GM12878 (cell line): ENCODE measurements around the gene NIPSNAP3A. TPM values are rescaled to one million over a fixed set of nuclear protein-coding genes. Genes with fewer than 3 reads are reported as not detected.

Experiments used
- ASH2L ChIP-seq: fragments of 300-600, 200-600 bp; sonication (generic); IDR thresholded peaks from 2 replicates; pipeline ENCODE4 v1.6.1; 2017; ENCODE audit warnings: low read depth, mild to moderate bottlenecking, borderline replicate concordance
- BCL11A ChIP-seq: IDR thresholded peaks from 2 replicates; pipeline ENCODE4 v1.6.1; 2011; ENCODE audit warnings: low read depth, low read length
- CHD1 ChIP-seq: IDR thresholded peaks from 2 replicates; pipeline ENCODE4 v1.6.1; 2012; ENCODE audit warnings: low read depth, low read length, improper control_type of control experiment
- HCFC1 ChIP-seq: fragments of 150-350 bp; IDR thresholded peaks from 2 replicates; pipeline ENCODE4 v1.6.1; 2014; ENCODE audit warnings: low read length
- HDAC2 ChIP-seq: fragments of 200-600 bp; sonication (generic); IDR thresholded peaks from 2 replicates; pipeline ENCODE4 v1.6.1; 2017
- IRF4 ChIP-seq: IDR thresholded peaks from 2 replicates; pipeline ENCODE4 v1.6.1; 2011; ENCODE audit warnings: low read depth, low read length
- KDM1A ChIP-seq: fragments of 200-600 bp; sonication (generic); IDR thresholded peaks from 2 replicates; pipeline ENCODE4 v1.6.1; 2016; ENCODE audit warnings: borderline replicate concordance
- MEF2B ChIP-seq: fragments of 450-650 bp; IDR thresholded peaks from 2 replicates; pipeline ENCODE4 v1.6.1; 2018; ENCODE audit warnings: mild to moderate bottlenecking, moderate library complexity; ENCODE audit not compliant: partially characterized antibody, poor library complexity, severe bottlenecking
- MXI1 ChIP-seq: fragments of 150-350 bp; IDR thresholded peaks from 2 replicates; pipeline ENCODE4 v1.6.1; 2011; ENCODE audit warnings: low read depth, mild to moderate bottlenecking, inconsistent platforms, low read length, improper control_type of control experiment
- MYB ChIP-seq: fragments of 150-350 bp; IDR thresholded peaks from 2 replicates; pipeline ENCODE4 v1.6.1; 2014; ENCODE audit warnings: mild to moderate bottlenecking, low read depth, low read length, borderline replicate concordance
- NFYA ChIP-seq: IDR thresholded peaks from 2 replicates; pipeline ENCODE4 v1.6.1; 2011; ENCODE audit warnings: low read depth, mild to moderate bottlenecking, low read length, improper control_type of control experiment, borderline replicate concordance
- NR2F1 ChIP-seq: fragments of 450-650 bp; conservative IDR thresholded peaks from 2 replicates; pipeline ENCODE4 v1.6.1; 2017; ENCODE audit warnings: mild to moderate bottlenecking
- RAD51 ChIP-seq: fragments of 450-650 bp; IDR thresholded peaks from 2 replicates; pipeline ENCODE4 v1.6.1; 2016; ENCODE audit warnings: moderate library complexity, mild to moderate bottlenecking, inconsistent platforms
- RCOR1 ChIP-seq: conservative IDR thresholded peaks from 2 replicates; pipeline ENCODE4 v1.6.1; 2012; ENCODE audit warnings: low read depth, low read length, improper control_type of control experiment
- RUNX3 ChIP-seq: IDR thresholded peaks from 2 replicates; pipeline ENCODE4 v1.6.1; 2012; ENCODE audit warnings: low read length, inconsistent platforms
- SMC3 ChIP-seq: IDR thresholded peaks from 2 replicates; pipeline ENCODE4 v1.6.1; 2011; ENCODE audit warnings: low read length, improper control_type of control experiment, borderline replicate concordance
- SREBF2 ChIP-seq: IDR thresholded peaks from 2 replicates; pipeline ENCODE4 v1.6.1; 2012; ENCODE audit warnings: mild to moderate bottlenecking, low read length
- STAT3 ChIP-seq: IDR thresholded peaks from 2 replicates; pipeline ENCODE4 v1.6.1; 2011; ENCODE audit warnings: low read depth, low read length, improper control_type of control experiment
- SUPT20H ChIP-seq: IDR thresholded peaks from 2 replicates; pipeline ENCODE4 v1.6.1; 2011; ENCODE audit warnings: low read depth, mild to moderate bottlenecking, low read length, moderate library complexity, borderline replicate concordance; ENCODE audit not compliant: control insufficient read depth
- TCF7 ChIP-seq: IDR thresholded peaks from 2 replicates; pipeline ENCODE4 v1.6.1; 2014; ENCODE audit warnings: antibody characterized with exemption, borderline replicate concordance
- YY1 ChIP-seq: IDR thresholded peaks from 2 replicates; pipeline ENCODE4 v1.6.1; 2011; ENCODE audit warnings: low read depth, mild to moderate bottlenecking, low read length
- ZBED1 ChIP-seq: IDR thresholded peaks from 2 replicates; pipeline ENCODE4 v1.6.1; 2016; ENCODE audit warnings: borderline replicate concordance
- ZZZ3 ChIP-seq: IDR thresholded peaks from 2 replicates; pipeline ENCODE4 v1.6.1; 2011; ENCODE audit warnings: low read depth; ENCODE audit not compliant: control insufficient read depth, insufficient read length
- polyA plus RNA-seq, 11 experiments: library from polyadenylated mRNA; depleted of rRNA in 4 of 11; unstranded in 6 of 11; stranded (reverse) in 5 of 11; fragments of >200 nt; fragmentation: Nextera tagmentation in 4 of 11; fragmentation: Illumina TruSeq in 1 of 11; extraction: Ambion mirVana in 4 of 11; extraction: Trizol in 1 of 11; gene quantifications; 1 replicate in 1 of 11; 2 replicates in 10 of 11; pipeline versions ENCODE4 v1.2.1 to v1.2.3, GENCODE V29; 2011 to 2016; ENCODE audit warnings: inconsistent platforms in 2 of 11, missing spikeins in 2 of 11, low read depth in 1 of 11
- total RNA-seq, 4 experiments: library from RNA; depleted of rRNA in 3 of 4; stranded (reverse); fragments of >200 nt in 3 of 4; fragmentation: Illumina TruSeq in 1 of 4; extraction: Trizol in 1 of 4; gene quantifications; 2 replicates each; pipeline versions ENCODE4 v1.2.1 to v1.2.3, GENCODE V29; 2013 to 2021
- TF ChIP-seq, protein P1 (sequence below): IDR thresholded peaks from 2 replicates; pipeline ENCODE4 v1.6.1; 2012; ENCODE audit warnings: improper control_type of control experiment, low read depth, low read length; ENCODE audit not compliant: insufficient replicate concordance
- TF ChIP-seq, protein P2 (sequence below): IDR thresholded peaks from 2 replicates; pipeline ENCODE4 v1.6.1; 2012; ENCODE audit warnings: low read depth, low read length, improper control_type of control experiment

The NIPSNAP3A gene
- total and polyA plus RNA-seq, 10 of the 15 experiments (the other 5 are each of a cell fraction or from before 2014, with no cell fraction given) = 19.1 to 87.2 (median 34.0) TPM

DNA sequence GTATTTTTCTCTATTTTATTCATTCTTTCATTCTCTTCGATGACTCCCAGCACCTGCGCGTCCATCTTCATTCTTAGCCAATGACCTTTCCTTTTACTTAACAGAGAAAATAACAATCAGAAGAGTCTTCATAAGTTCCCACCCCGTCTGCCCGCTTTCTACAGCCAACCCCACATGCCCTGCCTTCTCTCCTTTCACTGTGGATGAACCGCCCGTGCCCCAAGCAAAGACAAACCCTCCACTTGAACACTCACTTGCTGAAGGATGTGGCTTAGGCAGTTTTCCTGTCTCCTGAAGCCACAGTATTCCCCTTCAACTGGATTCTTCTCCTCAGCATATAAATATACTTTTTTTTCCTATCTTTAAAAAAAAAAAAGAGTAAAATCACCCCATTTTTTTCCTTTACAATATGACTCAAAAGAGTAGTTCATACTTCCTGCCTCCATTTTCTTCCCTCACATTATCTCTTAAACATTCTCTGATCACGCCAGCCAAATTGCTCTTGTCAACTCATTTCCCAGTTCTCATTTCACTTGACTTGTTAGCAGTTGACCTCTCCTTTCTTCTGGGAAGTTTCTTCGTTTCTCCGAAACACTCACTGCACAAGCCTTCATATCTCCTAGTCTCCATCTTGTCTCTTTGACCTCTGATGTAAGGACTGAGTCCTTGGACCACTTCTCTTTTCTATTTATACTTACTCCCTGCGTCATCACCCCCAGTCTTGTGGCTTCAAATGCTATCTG is 27.5 kb downstream of the NIPSNAP3A start (continued):
- no peak for TF ChIP-seq RCOR1
- peak; percentile 89 for TF ChIP-seq MEF2B
- TF ChIP-seq, protein P1, sequence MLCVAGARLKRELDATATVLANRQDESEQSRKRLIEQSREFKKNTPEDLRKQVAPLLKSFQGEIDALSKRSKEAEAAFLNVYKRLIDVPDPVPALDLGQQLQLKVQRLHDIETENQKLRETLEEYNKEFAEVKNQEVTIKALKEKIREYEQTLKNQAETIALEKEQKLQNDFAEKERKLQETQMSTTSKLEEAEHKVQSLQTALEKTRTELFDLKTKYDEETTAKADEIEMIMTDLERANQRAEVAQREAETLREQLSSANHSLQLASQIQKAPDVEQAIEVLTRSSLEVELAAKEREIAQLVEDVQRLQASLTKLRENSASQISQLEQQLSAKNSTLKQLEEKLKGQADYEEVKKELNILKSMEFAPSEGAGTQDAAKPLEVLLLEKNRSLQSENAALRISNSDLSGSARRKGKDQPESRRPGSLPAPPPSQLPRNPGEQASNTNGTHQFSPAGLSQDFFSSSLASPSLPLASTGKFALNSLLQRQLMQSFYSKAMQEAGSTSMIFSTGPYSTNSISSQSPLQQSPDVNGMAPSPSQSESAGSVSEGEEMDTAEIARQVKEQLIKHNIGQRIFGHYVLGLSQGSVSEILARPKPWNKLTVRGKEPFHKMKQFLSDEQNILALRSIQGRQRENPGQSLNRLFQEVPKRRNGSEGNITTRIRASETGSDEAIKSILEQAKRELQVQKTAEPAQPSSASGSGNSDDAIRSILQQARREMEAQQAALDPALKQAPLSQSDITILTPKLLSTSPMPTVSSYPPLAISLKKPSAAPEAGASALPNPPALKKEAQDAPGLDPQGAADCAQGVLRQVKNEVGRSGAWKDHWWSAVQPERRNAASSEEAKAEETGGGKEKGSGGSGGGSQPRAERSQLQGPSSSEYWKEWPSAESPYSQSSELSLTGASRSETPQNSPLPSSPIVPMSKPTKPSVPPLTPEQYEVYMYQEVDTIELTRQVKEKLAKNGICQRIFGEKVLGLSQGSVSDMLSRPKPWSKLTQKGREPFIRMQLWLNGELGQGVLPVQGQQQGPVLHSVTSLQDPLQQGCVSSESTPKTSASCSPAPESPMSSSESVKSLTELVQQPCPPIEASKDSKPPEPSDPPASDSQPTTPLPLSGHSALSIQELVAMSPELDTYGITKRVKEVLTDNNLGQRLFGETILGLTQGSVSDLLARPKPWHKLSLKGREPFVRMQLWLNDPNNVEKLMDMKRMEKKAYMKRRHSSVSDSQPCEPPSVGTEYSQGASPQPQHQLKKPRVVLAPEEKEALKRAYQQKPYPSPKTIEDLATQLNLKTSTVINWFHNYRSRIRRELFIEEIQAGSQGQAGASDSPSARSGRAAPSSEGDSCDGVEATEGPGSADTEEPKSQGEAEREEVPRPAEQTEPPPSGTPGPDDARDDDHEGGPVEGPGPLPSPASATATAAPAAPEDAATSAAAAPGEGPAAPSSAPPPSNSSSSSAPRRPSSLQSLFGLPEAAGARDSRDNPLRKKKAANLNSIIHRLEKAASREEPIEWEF = no peak
- TF ChIP-seq HCFC1 = no peak
- TF ChIP-seq, protein P2, sequence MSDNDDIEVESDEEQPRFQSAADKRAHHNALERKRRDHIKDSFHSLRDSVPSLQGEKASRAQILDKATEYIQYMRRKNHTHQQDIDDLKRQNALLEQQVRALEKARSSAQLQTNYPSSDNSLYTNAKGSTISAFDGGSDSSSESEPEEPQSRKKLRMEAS = no peak
- TF ChIP-seq STAT3 = no peak
- TF ChIP-seq MYB = no peak
- TF ChIP-seq SMC3 = no peak
- no peak; the same call in 1 of the 2 replicates for TF ChIP-seq MXI1
- TF ChIP-seq NR2F1 = peak; percentile 97
- TF ChIP-seq RUNX3 = peak; percentile 85
- TF ChIP-seq BCL11A = peak; percentile 59; the same call in 1 of the 2 replicates
- TF ChIP-seq YY1 = peak; percentile 91
- no peak for TF ChIP-seq SUPT20H
- TF ChIP-seq ASH2L = peak; percentile 33; the same call in 1 of the 2 replicates
- no peak for TF ChIP-seq RAD51
- 0 out of 2 replicates have a peak, but pooled peaks have one; percentile 24 for TF ChIP-seq TCF7
- no peak for TF ChIP-seq KDM1A
- 0 out of 2 replicates have a peak, but pooled peaks have one; percentile 53 for TF ChIP-seq ZBED1
- no peak for TF ChIP-seq HDAC2
- TF ChIP-seq CHD1 = no peak
- TF ChIP-seq SREBF2 = no peak
- no peak for TF ChIP-seq NFYA
- peak; percentile 89 for TF ChIP-seq IRF4
- no peak for TF ChIP-seq ZZZ3
